Amniotic epithelial cell (primary cell): Measurements from ENCODE around the gene ADGRG7.
A peak's percentile ranks its signal among the peaks of the same experiment; 100 is the strongest.

Source experiments
- DNase-seq: peaks from one replicate; pipeline ENCODE4 v3.0.0-alpha.2; 2010; ENCODE audit warnings: low read depth

ADGRG7 gene

GRCh38 chr3:100602506-100603444 lies 6.6 kb upstream of the ADGRG7 start:
- peak; percentile 20 for DNase-seq

- DNase-seq, result peak; percentile 26
Measured at GRCh38 chr3:100603469-100603868, 5.9 kb upstream of the ADGRG7 start.

GRCh38 chr3:100605358-100605757 lies 4.0 kb upstream of the ADGRG7 start:
- no peak for DNase-seq

GRCh38 chr3:100606894-100607512 lies 2.4 kb upstream of the ADGRG7 start:
- DNase-seq, result no peak

GRCh38 chr3:100609963-100610362 lies 562 bp downstream of the ADGRG7 start:
- no peak for DNase-seq

GRCh38 chr3:100611221-100611620 lies 1.8 kb downstream of the ADGRG7 start:
- DNase-seq, result no peak

- no peak for DNase-seq
Measured at GRCh38 chr3:100613721-100614390, 4.5 kb downstream of the ADGRG7 start.

- DNase-seq, result no peak
Measured at GRCh38 chr3:100614941-100615340, 5.5 kb downstream of the ADGRG7 start.

GRCh38 chr3:100615684-100616083 lies 6.3 kb downstream of the ADGRG7 start:
- DNase-seq, result peak; percentile 63

- no peak for DNase-seq
Measured at GRCh38 chr3:100621251-100621650, 11.8 kb downstream of the ADGRG7 start.

GRCh38 chr3:100627491-100627890 lies 18.1 kb downstream of the ADGRG7 start:
- no peak for DNase-seq

GRCh38 chr3:100629421-100630127 lies 20.2 kb downstream of the ADGRG7 start:
- DNase-seq, result no peak

GRCh38 chr3:100630664-100631063 lies 21.3 kb downstream of the ADGRG7 start:
- no peak for DNase-seq

- DNase-seq, result no peak
Measured at GRCh38 chr3:100631236-100631635, 21.8 kb downstream of the ADGRG7 start.

GRCh38 chr3:100634493-100635272 lies 25.3 kb downstream of the ADGRG7 start:
- DNase-seq, result peak; percentile 30

GRCh38 chr3:100635273-100635701 lies 25.9 kb downstream of the ADGRG7 start:
- DNase-seq, result no peak

- DNase-seq, result peak; percentile 79
Measured at GRCh38 chr3:100637197-100637631, 27.8 kb downstream of the ADGRG7 start.

GRCh38 chr3:100640633-100641032 lies 31.2 kb downstream of the ADGRG7 start:
- no peak for DNase-seq

- DNase-seq, result no peak
Measured at GRCh38 chr3:100641471-100642032, 32.2 kb downstream of the ADGRG7 start.

GRCh38 chr3:100645913-100646312 lies 36.5 kb downstream of the ADGRG7 start:
- no peak for DNase-seq

GRCh38 chr3:100647171-100647570 lies 37.8 kb downstream of the ADGRG7 start:
- DNase-seq, result no peak
